ENCODE data around the gene DUSP18. TPM values are rescaled to one million over a fixed set of nuclear protein-coding genes. Genes with fewer than 3 reads are reported as not detected.

DUSP18 gene
- total RNA-seq, 1 donor from 2014 or later, result 1.0 TPM

DNA sequence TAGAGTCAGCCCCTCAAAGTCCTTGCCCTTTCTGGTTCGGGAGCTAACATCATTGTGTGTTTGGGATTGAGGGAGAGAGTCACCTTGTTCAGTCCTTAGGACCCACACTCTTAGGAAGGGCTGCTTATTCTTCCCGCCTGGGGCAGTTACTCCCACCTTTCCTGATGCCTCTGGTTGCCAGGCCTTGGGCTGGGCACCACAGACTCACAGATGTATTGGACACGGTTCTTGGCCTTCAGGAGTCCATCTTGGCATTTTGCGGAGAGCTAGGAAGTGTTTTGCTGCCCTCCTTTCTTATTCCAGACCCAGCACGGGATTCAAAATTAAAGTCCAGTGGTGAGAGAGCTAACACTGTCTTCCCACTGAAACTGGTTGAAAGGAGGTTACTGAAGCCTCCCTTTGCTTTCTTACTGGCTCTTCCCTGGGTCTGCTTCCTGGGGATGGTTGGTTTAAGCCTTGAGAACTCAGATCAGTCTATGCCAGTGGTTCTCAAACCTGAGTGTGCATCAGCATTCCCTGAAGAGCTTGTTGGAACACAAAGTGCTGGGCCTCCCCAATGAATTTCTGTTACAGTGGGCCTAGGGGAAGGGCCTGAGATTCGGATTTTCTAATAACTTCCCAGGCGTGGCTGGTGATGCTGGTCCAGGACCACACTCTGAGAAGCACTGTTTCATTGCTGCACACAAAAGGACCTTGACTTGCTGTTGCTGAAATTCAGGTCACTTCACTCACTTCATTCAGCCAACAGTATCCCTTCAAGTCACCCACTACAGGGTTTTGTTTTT lies 28.4 kb upstream of the DUSP18 start:
- H3K4me3 ChIP-seq (ENCODE audit: low read length in 3 of 3), result peak overlapping the region in 1 of 3 donors; percentile 79
- no peaks in the 10 kb centered on the region for H3K9me3 ChIP-seq (ENCODE audit: control insufficient read depth in 3 of 3, low read length in 3 of 3)
- H3K27ac ChIP-seq (ENCODE audit: low read depth, low read length), result no peak overlapping the region
- no peaks in the 10 kb centered on the region for H3K36me3 ChIP-seq (ENCODE audit: control insufficient read depth in 3 of 3, insufficient read depth in 3 of 3, low read length in 3 of 3)
- H3K4me1 ChIP-seq (ENCODE audit: control insufficient read depth in 3 of 3, insufficient read depth in 3 of 3, low read length in 3 of 3), result peaks cover 9 to 19% (median 12%) of the 10 kb centered on the region in 3 donors
- H3K27me3 ChIP-seq (ENCODE audit: control insufficient read depth in 3 of 3, insufficient read depth in 3 of 3, low read length in 3 of 3), result peaks cover 0 to 2% (median 0%) of the 10 kb centered on the region in 3 donors
- peak overlapping the region in 1 of 3 donors; percentile 87 for H3K9ac ChIP-seq (ENCODE audit: low read depth in 1 of 3, low read length in 3 of 3)

DNA sequence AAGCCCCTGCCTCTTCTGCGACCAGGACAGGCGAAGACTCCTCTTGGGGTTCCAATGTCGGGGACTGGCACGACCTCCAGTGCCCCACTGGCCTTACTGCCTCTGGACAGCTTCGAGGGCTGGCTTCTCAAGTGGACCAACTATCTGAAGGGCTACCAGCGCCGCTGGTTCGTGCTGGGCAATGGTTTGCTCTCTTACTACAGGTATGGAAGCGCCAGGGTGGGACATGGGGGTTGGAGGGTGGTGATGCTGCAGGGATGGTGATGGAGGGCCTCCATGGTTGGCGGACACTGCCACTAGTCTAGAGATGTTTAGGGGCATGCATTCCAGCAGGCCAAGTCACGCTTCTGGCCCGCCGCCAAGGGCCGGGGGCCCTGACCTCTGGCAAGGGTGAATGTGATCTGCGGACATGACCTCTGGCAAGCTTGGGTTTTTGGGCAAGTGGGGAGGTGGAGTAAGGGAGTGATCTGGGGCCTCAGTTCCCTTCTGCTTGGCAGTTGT lies 27.7 kb upstream of the DUSP18 start:
- Histone ChIP-seq H3K9ac (ENCODE audit: low read depth in 1 of 3, low read length in 3 of 3) (peak overlapping the region; percentile 63 to 87 (median 78)), H3K4me1 (ENCODE audit: control insufficient read depth in 3 of 3, insufficient read depth in 3 of 3, low read length in 3 of 3) (peaks cover 9 to 19% (median 12%) of the 10 kb centered on the region in 3 donors), H3K36me3 (ENCODE audit: control insufficient read depth in 3 of 3, insufficient read depth in 3 of 3, low read length in 3 of 3) (no peaks in the 10 kb centered on the region), H3K27me3 (ENCODE audit: control insufficient read depth in 3 of 3, insufficient read depth in 3 of 3, low read length in 3 of 3) (peaks cover 0 to 2% (median 0%) of the 10 kb centered on the region in 3 donors), H3K27ac (ENCODE audit: low read depth, low read length) (peak overlapping the region; percentile 28), H3K9me3 (ENCODE audit: control insufficient read depth in 3 of 3, low read length in 3 of 3) (no peaks in the 10 kb centered on the region), H3K4me3 (ENCODE audit: low read length in 3 of 3) (peak overlapping the region; percentile 54 to 79 (median 78))

DNA sequence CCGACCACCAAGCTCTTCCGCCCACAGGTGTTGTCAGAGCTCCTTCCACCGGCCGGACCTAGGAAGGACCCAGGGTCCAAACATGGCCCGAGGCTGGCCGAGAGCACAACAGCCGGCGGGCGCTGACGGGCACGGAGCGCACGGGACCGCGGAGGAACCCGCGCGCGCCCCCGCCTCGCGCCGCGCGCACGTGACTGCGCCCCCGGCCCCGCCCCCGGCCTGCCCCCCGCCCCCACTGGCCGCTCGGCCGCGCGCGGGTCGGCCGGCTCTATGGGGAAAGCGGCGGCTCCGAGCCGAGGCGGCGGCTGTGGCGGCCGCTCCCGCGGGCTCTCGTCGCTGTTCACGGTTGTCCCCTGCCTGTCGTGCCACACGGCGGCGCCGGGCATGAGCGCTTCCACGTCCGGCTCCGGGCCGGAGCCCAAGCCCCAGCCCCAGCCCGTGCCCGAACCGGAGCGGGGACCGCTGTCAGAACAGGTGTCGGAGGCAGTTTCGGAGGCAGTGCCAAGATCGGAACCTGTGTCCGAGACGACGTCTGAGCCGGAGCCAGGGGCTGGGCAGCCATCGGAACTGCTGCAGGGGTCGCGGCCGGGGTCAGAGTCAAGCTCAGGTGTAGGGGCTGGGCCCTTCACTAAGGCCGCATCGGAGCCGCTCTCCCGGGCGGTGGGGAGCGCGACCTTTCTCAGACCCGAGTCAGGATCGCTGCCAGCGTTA lies 27.1 kb upstream of the DUSP18 start, which contains the start of gene OSBP2:
TSS of gene OSBP2 (plus strand) at position 235 of the 711 bp plus-strand sequence. CDS start at position 271, 36 bp downstream.
- H3K4me1 ChIP-seq (ENCODE audit: control insufficient read depth in 3 of 3, insufficient read depth in 3 of 3, low read length in 3 of 3), result peaks cover 9 to 19% (median 12%) of the 10 kb centered on the region in 3 donors
- no peaks in the 10 kb centered on the region for H3K36me3 ChIP-seq (ENCODE audit: control insufficient read depth in 3 of 3, insufficient read depth in 3 of 3, low read length in 3 of 3)
- peak within 1 kb of the TSS; percentile 72 to 87 (median 78) for H3K9ac ChIP-seq (ENCODE audit: low read depth in 1 of 3, low read length in 3 of 3)
- H3K27me3 ChIP-seq (ENCODE audit: control insufficient read depth in 3 of 3, insufficient read depth in 3 of 3, low read length in 3 of 3), result peaks cover 0 to 2% (median 0%) of the 10 kb centered on the region in 3 donors
- no peaks in the 10 kb centered on the region for H3K9me3 ChIP-seq (ENCODE audit: control insufficient read depth in 3 of 3, low read length in 3 of 3)
- peak within 1 kb of the TSS; percentile 62 for H3K27ac ChIP-seq (ENCODE audit: low read depth, low read length)
- peak within 1 kb of the TSS; percentile 66 to 80 (median 78) for H3K4me3 ChIP-seq (ENCODE audit: low read length in 3 of 3)

DNA sequence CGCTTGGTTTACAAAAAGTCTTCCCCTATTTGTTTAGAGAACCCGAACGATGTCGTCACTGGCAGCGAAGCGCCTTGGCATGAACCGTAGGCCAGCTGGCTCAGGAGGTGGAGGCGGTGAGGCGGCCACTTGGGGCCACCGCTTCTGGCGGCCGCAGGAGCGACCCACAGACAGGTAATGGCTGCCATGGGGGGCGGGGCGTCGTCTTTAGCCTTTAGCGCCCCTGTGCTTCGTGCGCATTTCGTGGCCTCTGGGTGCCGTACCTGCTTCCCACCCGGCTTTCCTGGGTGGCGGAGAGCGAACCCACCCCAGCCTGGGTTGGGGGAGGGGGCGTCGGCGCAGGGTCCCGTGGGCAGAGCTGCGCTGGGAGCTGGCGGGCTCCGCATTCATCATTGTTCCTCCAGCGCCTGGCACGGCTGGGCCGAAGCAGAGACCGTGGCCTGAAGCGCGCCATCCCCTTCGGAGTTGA lies 26.5 kb upstream of the DUSP18 start:
- Histone ChIP-seq H3K27ac (ENCODE audit: low read depth, low read length) (peak overlapping the region; percentile 62), H3K36me3 (ENCODE audit: control insufficient read depth in 3 of 3, insufficient read depth in 3 of 3, low read length in 3 of 3) (no peaks in the 10 kb centered on the region), H3K9ac (ENCODE audit: low read depth in 1 of 3, low read length in 3 of 3) (peak overlapping the region; percentile 72 to 83 (median 76)), H3K27me3 (ENCODE audit: control insufficient read depth in 3 of 3, insufficient read depth in 3 of 3, low read length in 3 of 3) (peaks cover 0 to 2% (median 0%) of the 10 kb centered on the region in 3 donors), H3K9me3 (ENCODE audit: control insufficient read depth in 3 of 3, low read length in 3 of 3) (no peaks in the 10 kb centered on the region), H3K4me1 (ENCODE audit: control insufficient read depth in 3 of 3, insufficient read depth in 3 of 3, low read length in 3 of 3) (peaks cover 9 to 19% (median 12%) of the 10 kb centered on the region in 3 donors), H3K4me3 (ENCODE audit: low read length in 3 of 3) (peak overlapping the region; percentile 66 to 80 (median 76))

DNA sequence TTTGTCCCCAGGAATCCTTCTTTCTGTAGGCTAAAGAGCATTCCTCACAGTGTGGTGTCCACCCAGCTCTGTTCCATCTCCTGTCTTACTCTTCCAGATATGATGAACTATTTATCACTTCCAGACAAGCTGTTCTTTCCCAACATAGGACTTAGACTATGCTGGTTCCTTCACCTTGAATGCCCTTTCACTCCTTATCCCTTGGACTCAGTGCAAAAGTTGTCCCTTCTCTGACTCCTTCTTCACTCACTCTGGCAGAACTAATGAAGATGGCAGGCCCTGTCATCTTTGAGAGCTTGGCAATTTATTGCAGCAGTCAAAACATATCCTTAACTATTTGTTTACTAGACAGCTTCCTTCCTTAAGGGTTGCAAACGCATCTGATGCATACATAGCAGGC lies 23.5 kb upstream of the DUSP18 start:
- no peak overlapping the region for H3K4me3 ChIP-seq (ENCODE audit: low read length in 3 of 3)
- no peaks in the 10 kb centered on the region for H3K36me3 ChIP-seq (ENCODE audit: control insufficient read depth in 3 of 3, insufficient read depth in 3 of 3, low read length in 3 of 3)
- peaks cover 0 to 2% (median 0%) of the 10 kb centered on the region in 3 donors for H3K27me3 ChIP-seq (ENCODE audit: control insufficient read depth in 3 of 3, insufficient read depth in 3 of 3, low read length in 3 of 3)
- H3K4me1 ChIP-seq (ENCODE audit: control insufficient read depth in 3 of 3, insufficient read depth in 3 of 3, low read length in 3 of 3), result peaks cover 9 to 18% (median 12%) of the 10 kb centered on the region in 3 donors
- no peaks in the 10 kb centered on the region for H3K9me3 ChIP-seq (ENCODE audit: control insufficient read depth in 3 of 3, low read length in 3 of 3)
- no peak overlapping the region for H3K27ac ChIP-seq (ENCODE audit: low read depth, low read length)
- no peak overlapping the region for H3K9ac ChIP-seq (ENCODE audit: low read depth in 1 of 3, low read length in 3 of 3)

DNA sequence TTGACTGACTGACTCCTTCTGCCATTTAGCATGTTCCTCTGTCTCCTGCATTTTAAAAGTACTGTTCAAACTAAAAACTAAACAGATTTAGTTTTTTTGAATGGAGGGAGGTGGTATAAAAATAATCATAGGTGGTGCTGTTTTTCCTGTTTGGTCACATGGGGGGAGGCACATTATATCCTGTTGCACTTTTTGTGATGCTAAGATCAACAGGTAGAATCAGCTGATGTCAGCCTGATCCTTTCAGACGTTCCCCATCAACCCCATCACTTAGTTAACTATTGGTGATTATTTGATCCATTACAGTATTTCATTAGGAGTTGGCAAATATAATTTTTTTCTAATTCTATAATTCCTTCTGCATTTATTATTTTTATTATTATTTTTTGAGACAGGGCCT lies 21.9 kb upstream of the DUSP18 start:
- Histone ChIP-seq H3K4me1 (ENCODE audit: control insufficient read depth in 3 of 3, insufficient read depth in 3 of 3, low read length in 3 of 3) (peaks cover 4 to 5% (median 4%) of the 10 kb centered on the region in 3 donors), H3K27me3 (ENCODE audit: control insufficient read depth in 3 of 3, insufficient read depth in 3 of 3, low read length in 3 of 3) (peaks cover 0 to 2% (median 0%) of the 10 kb centered on the region in 3 donors), H3K27ac (ENCODE audit: low read depth, low read length) (no peak overlapping the region), H3K4me3 (ENCODE audit: low read length in 3 of 3) (no peak overlapping the region), H3K36me3 (ENCODE audit: control insufficient read depth in 3 of 3, insufficient read depth in 3 of 3, low read length in 3 of 3) (no peaks in the 10 kb centered on the region), H3K9me3 (ENCODE audit: control insufficient read depth in 3 of 3, low read length in 3 of 3) (no peaks in the 10 kb centered on the region), H3K9ac (ENCODE audit: low read depth in 1 of 3, low read length in 3 of 3) (no peak overlapping the region)

DNA sequence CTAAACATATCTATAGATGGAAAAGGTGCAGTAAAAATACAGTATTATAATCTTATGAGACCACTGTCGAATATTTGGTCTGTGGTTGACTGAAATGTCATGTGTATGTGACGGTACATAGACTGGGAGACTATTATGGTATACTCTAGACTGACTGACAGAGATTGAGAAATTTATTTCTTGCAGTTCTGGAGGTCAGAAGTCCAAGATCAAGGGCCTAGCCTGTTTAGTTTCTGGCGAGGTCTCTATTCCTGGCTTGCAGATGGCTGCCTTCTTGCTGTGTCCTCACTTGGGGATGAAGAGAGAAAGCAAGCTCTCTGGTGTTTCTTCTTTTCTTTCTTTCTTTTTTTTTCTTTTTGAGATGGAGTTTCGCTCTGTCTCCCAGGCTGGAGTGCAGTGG lies 19.7 kb upstream of the DUSP18 start:
- H3K9me3 ChIP-seq (ENCODE audit: control insufficient read depth in 3 of 3, low read length in 3 of 3), result no peaks in the 10 kb centered on the region
- no peak overlapping the region for H3K4me3 ChIP-seq (ENCODE audit: low read length in 3 of 3)
- H3K36me3 ChIP-seq (ENCODE audit: control insufficient read depth in 3 of 3, insufficient read depth in 3 of 3, low read length in 3 of 3), result no peaks in the 10 kb centered on the region
- H3K4me1 ChIP-seq (ENCODE audit: control insufficient read depth in 3 of 3, insufficient read depth in 3 of 3, low read length in 3 of 3), result no peaks in the 10 kb centered on the region
- no peaks in the 10 kb centered on the region for H3K27me3 ChIP-seq (ENCODE audit: control insufficient read depth in 3 of 3, insufficient read depth in 3 of 3, low read length in 3 of 3)
- H3K9ac ChIP-seq (ENCODE audit: low read depth in 1 of 3, low read length in 3 of 3), result no peak overlapping the region
- H3K27ac ChIP-seq (ENCODE audit: low read depth, low read length), result no peak overlapping the region

DNA sequence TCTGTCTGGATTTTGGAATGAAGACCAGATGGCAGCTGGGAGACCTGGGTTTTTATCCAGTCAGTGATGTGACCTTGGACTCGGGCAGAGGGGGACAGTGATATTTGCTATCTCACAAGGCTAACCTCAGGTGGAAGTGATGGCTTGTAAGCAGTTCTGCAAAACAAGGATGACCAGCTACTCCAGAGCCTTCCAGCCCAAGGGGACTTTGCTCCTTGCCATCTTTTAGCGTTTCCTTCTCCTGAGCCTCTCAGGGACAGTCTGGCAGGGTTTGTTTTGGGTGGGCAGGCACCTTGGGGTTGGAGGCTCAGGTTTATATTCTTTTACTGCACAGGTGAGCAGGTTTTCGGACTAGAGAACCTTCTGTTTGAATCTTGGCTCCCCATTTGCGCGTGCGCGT lies 17.5 kb upstream of the DUSP18 start:
- Histone ChIP-seq H3K36me3 (ENCODE audit: control insufficient read depth in 3 of 3, insufficient read depth in 3 of 3, low read length in 3 of 3) (no peaks in the 10 kb centered on the region), H3K9ac (ENCODE audit: low read depth in 1 of 3, low read length in 3 of 3) (no peak overlapping the region), H3K4me3 (ENCODE audit: low read length in 3 of 3) (no peak overlapping the region), H3K4me1 (ENCODE audit: control insufficient read depth in 3 of 3, insufficient read depth in 3 of 3, low read length in 3 of 3) (peaks cover 0 to 4% (median 0%) of the 10 kb centered on the region in 3 donors), H3K27ac (ENCODE audit: low read depth, low read length) (no peak overlapping the region), H3K27me3 (ENCODE audit: control insufficient read depth in 3 of 3, insufficient read depth in 3 of 3, low read length in 3 of 3) (no peaks in the 10 kb centered on the region), H3K9me3 (ENCODE audit: control insufficient read depth in 3 of 3, low read length in 3 of 3) (no peaks in the 10 kb centered on the region)

DNA sequence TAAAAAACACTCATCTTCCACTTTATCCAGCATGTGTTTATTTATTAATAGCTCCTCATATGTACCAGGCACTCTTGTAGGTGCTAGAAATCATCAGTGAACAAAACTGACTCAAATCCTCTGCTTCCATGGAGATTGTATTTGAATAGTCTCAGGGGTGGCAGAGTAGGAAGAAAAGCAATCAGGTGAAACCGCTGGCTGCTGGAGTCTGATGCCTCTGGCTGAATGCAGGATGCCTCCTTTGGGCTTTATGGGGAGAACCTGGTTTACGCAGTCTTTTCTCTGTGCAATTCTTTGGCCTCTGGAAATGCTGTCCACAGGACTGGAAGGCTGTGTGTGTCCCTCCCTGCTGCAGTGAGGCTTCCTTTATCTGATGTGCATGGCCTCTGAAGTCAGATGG lies 14.2 kb upstream of the DUSP18 start:
- Histone ChIP-seq H3K9me3 (ENCODE audit: control insufficient read depth in 3 of 3, low read length in 3 of 3) (no peaks in the 10 kb centered on the region), H3K36me3 (ENCODE audit: control insufficient read depth in 3 of 3, insufficient read depth in 3 of 3, low read length in 3 of 3) (no peaks in the 10 kb centered on the region), H3K4me1 (ENCODE audit: control insufficient read depth in 3 of 3, insufficient read depth in 3 of 3, low read length in 3 of 3) (peaks cover 0 to 4% (median 0%) of the 10 kb centered on the region in 3 donors), H3K27ac (ENCODE audit: low read depth, low read length) (no peak overlapping the region), H3K9ac (ENCODE audit: low read depth in 1 of 3, low read length in 3 of 3) (no peak overlapping the region), H3K4me3 (ENCODE audit: low read length in 3 of 3) (no peak overlapping the region), H3K27me3 (ENCODE audit: control insufficient read depth in 3 of 3, insufficient read depth in 3 of 3, low read length in 3 of 3) (no peaks in the 10 kb centered on the region)

Data from skeletal muscle tissue (tissue), 4 donors.